Measurements from ENCODE around the gene GLIS2. TPM values are rescaled to one million over a fixed set of nuclear protein-coding genes. Genes with fewer than 3 reads are reported as not detected.

Gene GLIS2
- total and polyA plus RNA-seq, 2 of the 4 experiments (the other 2 are of a cell fraction), result 0.36 to 8.4 TPM

GRCh38 chr16:4354512-4355409 lies 38.9 kb downstream of the GLIS2 start:
- H3K4ac ChIP-seq (ENCODE audit: low read depth, low read length), result no peak overlapping the region
- no peaks in the 10 kb centered on the region for H3K9me3 ChIP-seq (ENCODE audit: control insufficient read depth, insufficient read depth, low read length)
- intact Hi-C loops (cut with micrococcal nuclease), result no loop called here
- H3K23ac ChIP-seq (ENCODE audit: low read depth, low read length), result no peak overlapping the region
- H3K79me1 ChIP-seq (ENCODE audit: low read depth in 1 of 2, low read length in 2 of 2), result peaks cover 3 to 11% of the 10 kb centered on the region in 2 experiments; a peak in 3 of 4 replicates
- peak overlapping the region; percentile 50; the same call in 1 of the 2 replicates for H2AK5ac ChIP-seq (ENCODE audit: low read depth, low read length)
- no peak overlapping the region for H4K8ac ChIP-seq (ENCODE audit: low read depth in 2 of 2, low read length in 2 of 2)
- DNase-seq (no peak), ATAC-seq (ENCODE audit: low read depth) (no peak)
- H2BK20ac ChIP-seq (ENCODE audit: low read depth, low read length), result no peak overlapping the region
- H3K27ac ChIP-seq (ENCODE audit: insufficient read depth, low read length), result no peak overlapping the region
- H2AFZ ChIP-seq (replicated peaks; ENCODE audit: low read length, poor library complexity), result peak overlapping the region; percentile 43
- dilution Hi-C loops (cut with HindIII; ENCODE audit: low sequenced_read_pairs, unreplicated experiment), result no loop called here
- H4K20me1 ChIP-seq (ENCODE audit: insufficient read depth, low read length), result peaks cover 11% of the 10 kb centered on the region; the same call in 1 of the 2 replicates
- ChIA-PET POLR2A (ENCODE audit: unreplicated experiment) (no interaction called here), CTCF (interaction anchor here (1.6 kb wide), 1 partner anchor 49 kb away, joined by 3 read pairs; no protein-coding TSS in a partner anchor)
- peaks cover 5% of the 10 kb centered on the region for H3K4me1 ChIP-seq (ENCODE audit: control insufficient read depth, insufficient read depth, low read length)
- 84% methylated on average over 5 of the region's 20 CpGs; no CpG with 5 or more reads in 1 of the 2 experiments for WGBS, 2 experiments (ENCODE audit: extremely low coverage in 2 of 2, insufficient read length in 1 of 2)
- H3K14ac ChIP-seq (replicated peaks; ENCODE audit: low read depth, low read length), result no peak overlapping the region
- H4K91ac ChIP-seq (ENCODE audit: insufficient read depth, low read depth, low read length), result no peak overlapping the region
- H3K36me3 ChIP-seq (ENCODE audit: control insufficient read depth, insufficient read depth, low read length), result no peaks in the 10 kb centered on the region; the same call in 1 of the 2 replicates
- no peak overlapping the region for H2BK5ac ChIP-seq (ENCODE audit: low read depth, low read length, poor library complexity, severe bottlenecking)
- in situ Hi-C loops (cut with MboI; ENCODE audit: low sequenced_read_pairs), result no loop called here
- H3K56ac ChIP-seq (ENCODE audit: extremely low read depth, insufficient read depth, low read length), result no peak overlapping the region
- no peaks in the 10 kb centered on the region for H3K27me3 ChIP-seq (ENCODE audit: control insufficient read depth, insufficient read depth, low read length)
- H3K4me2 ChIP-seq (ENCODE audit: low read depth, low read length), result no peak overlapping the region
- H3K18ac ChIP-seq (ENCODE audit: low read depth, low read length), result no peak overlapping the region
- H2AK9ac ChIP-seq (replicated peaks; ENCODE audit: low read depth, low read length, poor library complexity), result no peak overlapping the region
- H3K9ac ChIP-seq (ENCODE audit: low read depth, low read length), result no peak overlapping the region
- H4K5ac ChIP-seq (ENCODE audit: low read depth, low read length), result no peak overlapping the region
- 0 out of 2 replicates have a peak, but pooled peaks cover 8% of the 10 kb centered on the region for H3K9me1 ChIP-seq (ENCODE audit: insufficient read depth, low read length)
- no peak overlapping the region for H2BK120ac ChIP-seq (ENCODE audit: low read depth, low read length)
- H3K4me3 ChIP-seq (ENCODE audit: insufficient read depth, low read depth, low read length), result no peak overlapping the region
- no peak overlapping the region for H2BK15ac ChIP-seq (ENCODE audit: low read depth, low read length)
- BruUV-seq (replicated peaks), result no TSS peak
- no peak for TF ChIP-seq CEBPB (IDR thresholded peaks at IDR 0.05; ENCODE audit: low read depth, low read length)
- TF ChIP-seq FOS (IDR thresholded peaks at IDR 0.05; ENCODE audit: low read depth, low read length), result no peak
- no peak for TF ChIP-seq NFE2L2 (IDR thresholded peaks at IDR 0.05; ENCODE audit: low read depth, low read length)
- no peak for TF ChIP-seq ELK1 (IDR thresholded peaks at IDR 0.05; ENCODE audit: borderline replicate concordance, low read depth, low read length)
- no peak for TF ChIP-seq RCOR1 (IDR thresholded peaks at IDR 0.05; ENCODE audit: insufficient replicate concordance, low read length)
- TF ChIP-seq USF2 (IDR thresholded peaks at IDR 0.05; ENCODE audit: low read depth, low read length), result no peak
- no peak for TF ChIP-seq RFX5 (IDR thresholded peaks at IDR 0.05; ENCODE audit: low read depth, low read length)
- no peak for TF ChIP-seq SMC3 (IDR thresholded peaks at IDR 0.05; ENCODE audit: low read depth, low read length)
- TF ChIP-seq MXI1 (IDR thresholded peaks at IDR 0.05; ENCODE audit: borderline replicate concordance, low read depth, low read length), result no peak
- TF ChIP-seq, protein P1, sequence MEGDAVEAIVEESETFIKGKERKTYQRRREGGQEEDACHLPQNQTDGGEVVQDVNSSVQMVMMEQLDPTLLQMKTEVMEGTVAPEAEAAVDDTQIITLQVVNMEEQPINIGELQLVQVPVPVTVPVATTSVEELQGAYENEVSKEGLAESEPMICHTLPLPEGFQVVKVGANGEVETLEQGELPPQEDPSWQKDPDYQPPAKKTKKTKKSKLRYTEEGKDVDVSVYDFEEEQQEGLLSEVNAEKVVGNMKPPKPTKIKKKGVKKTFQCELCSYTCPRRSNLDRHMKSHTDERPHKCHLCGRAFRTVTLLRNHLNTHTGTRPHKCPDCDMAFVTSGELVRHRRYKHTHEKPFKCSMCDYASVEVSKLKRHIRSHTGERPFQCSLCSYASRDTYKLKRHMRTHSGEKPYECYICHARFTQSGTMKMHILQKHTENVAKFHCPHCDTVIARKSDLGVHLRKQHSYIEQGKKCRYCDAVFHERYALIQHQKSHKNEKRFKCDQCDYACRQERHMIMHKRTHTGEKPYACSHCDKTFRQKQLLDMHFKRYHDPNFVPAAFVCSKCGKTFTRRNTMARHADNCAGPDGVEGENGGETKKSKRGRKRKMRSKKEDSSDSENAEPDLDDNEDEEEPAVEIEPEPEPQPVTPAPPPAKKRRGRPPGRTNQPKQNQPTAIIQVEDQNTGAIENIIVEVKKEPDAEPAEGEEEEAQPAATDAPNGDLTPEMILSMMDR (conservative IDR thresholded peaks at IDR 0.05; ENCODE audit: low read depth, low read length), result no peak
- TF ChIP-seq MAFK (IDR thresholded peaks at IDR 0.05; ENCODE audit: low read depth, low read length), result no peak
- no peak for TF ChIP-seq CHD1 (IDR thresholded peaks at IDR 0.05; ENCODE audit: low read depth, low read length)
- no peak for TF ChIP-seq POLR2A (IDR thresholded peaks at IDR 0.05; ENCODE audit: low read depth, low read length)
- TF ChIP-seq MAZ (IDR thresholded peaks at IDR 0.05; ENCODE audit: borderline replicate concordance, low read depth, low read length), result no peak

Data from IMR-90 (cell line).